GM19035 (cell line): Measurements from ENCODE around the gene TBKBP1.
"Not testable (repeated sequence)": the region's sequence is repeated elsewhere in the genome, so short reads cannot be mapped to it uniquely, and the experiment has no call there.

Source experiments
- ATAC-seq: cut with Tn5 transposase; IDR thresholded peaks from one replicate; pipeline ENCODE4 v1.9.1; 2021; ENCODE audit not compliant: unreplicated experiment

TBKBP1 gene

DNA sequence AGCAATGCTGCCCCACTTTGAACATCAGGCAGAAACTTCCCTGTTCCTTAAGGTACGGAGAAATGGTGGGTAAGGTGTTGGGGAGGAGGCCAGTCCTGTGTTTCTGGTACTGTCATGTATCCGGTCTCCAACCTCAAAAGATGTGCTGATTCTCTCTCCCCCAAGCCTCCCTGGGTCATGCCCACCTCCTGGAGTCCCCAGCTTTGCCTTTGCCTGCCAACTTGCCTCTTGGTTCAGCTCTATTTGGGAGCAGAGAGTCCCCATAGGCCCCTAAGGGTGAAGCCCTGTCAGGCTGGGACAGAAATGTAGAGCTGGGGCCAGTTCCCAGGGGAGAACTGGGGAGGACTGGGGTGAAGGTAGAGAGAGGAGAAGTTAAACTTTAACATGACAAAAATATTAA is 37.4 kb downstream of the TBKBP1 start:
- no peak for ATAC-seq

DNA sequence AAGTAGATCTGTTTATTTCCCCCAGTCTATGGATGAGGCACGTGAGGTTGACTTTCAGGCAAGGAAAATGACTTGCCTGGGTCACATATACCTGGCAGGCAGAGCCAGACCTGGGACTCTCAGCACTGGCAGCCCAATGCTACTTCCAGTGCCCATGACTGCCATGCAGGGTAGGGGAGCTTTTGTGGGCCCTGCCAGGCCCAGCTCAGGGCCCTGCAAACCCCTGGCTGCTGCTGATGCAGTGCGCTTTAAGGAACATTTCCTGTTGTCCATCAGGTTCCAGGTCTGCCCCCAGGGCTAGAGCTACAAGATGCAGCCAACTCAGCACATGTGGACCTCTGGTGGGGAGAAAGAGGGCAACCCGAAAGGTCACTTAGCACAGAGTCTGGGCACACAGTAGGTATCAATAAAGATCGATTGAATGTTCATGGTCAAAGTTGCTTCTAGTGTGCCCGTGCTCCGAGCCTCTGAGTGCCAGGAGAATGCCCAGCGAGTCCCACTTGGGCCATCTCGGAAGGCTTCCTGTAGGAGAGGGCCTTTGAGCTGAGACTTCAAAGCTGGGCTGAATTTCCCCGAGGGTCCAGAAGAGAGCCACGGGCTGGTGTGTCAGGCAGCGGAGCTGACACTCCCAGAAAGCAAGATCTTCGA is 38.6 kb downstream of the TBKBP1 start:
- ATAC-seq, result no peak

DNA sequence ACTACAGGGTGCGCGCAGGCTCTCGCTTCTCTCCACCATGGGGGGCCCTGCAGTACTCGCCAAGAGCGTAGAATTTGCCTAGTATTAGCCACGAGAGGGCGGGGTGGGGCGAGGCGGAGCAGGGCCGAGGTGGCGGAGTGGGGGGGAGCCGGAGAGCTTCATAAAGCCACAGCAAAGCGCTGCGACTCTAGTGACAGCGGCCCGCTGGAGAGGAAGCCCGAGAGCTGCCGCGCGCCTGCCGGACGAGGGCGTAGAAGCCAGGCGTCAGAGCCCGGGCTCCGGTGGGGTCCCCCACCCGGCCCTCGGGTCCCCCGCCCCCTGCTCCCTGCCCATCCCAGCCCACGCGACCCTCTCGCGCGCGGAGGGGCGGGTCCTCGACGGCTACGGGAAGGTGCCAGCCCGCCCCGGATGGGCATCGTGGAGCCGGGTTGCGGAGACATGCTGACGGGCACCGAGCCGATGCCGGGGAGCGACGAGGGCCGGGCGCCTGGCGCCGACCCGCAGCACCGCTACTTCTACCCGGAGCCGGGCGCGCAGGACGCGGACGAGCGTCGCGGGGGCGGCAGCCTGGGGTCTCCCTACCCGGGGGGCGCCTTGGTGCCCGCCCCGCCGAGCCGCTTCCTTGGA is 39.2 kb downstream of the TBKBP1 start, which contains the start of gene TBX21:
TBX21 (plus strand) TSS at position 190 of the 627 bp plus-strand sequence; CDS start at position 409, 219 bp downstream.
- peak; percentile 58 for ATAC-seq

DNA sequence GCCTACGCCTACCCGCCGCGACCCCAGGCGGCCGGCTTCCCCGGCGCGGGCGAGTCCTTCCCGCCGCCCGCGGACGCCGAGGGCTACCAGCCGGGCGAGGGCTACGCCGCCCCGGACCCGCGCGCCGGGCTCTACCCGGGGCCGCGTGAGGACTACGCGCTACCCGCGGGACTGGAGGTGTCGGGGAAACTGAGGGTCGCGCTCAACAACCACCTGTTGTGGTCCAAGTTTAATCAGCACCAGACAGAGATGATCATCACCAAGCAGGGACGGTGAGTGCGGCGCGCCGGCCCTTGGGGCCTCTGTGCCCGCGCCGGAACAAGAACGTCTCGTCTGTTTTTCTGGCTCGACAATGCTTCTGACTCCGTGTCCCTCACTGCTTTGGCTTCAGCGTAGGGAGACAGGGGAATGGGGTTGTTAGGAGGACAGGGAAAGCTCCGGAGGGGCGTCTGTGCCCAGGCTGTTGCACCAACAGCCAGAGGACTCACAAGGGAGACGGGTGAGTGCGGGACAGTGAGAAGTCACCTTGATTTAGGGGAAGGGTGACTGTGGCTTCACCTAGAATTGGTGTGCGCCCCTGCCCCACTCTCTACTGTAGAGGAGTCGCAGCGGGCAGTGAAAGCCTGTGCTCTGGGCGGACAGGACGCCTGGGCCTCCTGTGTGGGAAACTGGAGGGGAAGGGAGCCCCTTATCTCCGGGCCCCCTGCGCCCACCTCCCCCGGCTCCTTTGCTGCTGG is 39.9 kb downstream of the TBKBP1 start:
- ATAC-seq, result peak; percentile 11

DNA sequence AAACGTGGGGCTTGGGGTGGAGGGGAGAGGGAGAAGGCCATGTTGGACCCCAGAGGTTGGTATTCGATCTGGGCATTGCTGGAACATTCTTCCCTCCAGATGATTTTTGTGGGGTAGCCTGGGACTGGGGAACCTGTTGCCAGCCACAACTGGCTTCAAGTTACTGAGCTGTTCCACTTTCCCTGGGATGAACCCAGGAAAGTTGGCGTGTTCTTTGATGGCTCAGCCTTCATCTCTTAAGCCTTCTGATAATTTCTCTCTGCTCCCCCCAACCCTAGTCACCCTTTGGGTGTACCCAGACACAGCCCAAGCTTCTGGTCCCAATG is 41.1 kb downstream of the TBKBP1 start:
- ATAC-seq, result no peak

DNA sequence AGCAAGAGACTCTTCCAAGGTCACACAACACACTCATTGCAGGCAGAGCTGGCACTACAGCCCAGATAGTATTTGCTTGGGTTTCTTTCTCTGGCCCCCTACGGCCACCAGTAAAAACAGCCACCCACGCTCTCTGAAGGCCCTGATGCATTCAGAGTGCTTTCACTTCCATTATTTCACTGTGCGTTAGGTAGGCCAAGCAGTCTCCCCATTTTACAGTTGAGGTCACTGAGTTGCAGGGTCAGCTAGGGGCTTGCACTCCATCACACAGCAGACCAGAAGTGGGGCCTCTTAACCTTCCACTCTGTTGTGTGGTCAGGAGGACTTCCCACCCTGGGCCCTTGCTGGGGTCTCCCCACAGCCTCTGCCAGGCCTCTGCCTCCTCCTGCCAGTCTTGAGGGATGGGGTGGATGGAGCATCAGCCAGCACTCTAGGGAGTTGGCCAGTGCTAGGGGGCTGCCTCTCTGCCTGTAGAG is 41.6 kb downstream of the TBKBP1 start:
- ATAC-seq, result peak; percentile 43

DNA sequence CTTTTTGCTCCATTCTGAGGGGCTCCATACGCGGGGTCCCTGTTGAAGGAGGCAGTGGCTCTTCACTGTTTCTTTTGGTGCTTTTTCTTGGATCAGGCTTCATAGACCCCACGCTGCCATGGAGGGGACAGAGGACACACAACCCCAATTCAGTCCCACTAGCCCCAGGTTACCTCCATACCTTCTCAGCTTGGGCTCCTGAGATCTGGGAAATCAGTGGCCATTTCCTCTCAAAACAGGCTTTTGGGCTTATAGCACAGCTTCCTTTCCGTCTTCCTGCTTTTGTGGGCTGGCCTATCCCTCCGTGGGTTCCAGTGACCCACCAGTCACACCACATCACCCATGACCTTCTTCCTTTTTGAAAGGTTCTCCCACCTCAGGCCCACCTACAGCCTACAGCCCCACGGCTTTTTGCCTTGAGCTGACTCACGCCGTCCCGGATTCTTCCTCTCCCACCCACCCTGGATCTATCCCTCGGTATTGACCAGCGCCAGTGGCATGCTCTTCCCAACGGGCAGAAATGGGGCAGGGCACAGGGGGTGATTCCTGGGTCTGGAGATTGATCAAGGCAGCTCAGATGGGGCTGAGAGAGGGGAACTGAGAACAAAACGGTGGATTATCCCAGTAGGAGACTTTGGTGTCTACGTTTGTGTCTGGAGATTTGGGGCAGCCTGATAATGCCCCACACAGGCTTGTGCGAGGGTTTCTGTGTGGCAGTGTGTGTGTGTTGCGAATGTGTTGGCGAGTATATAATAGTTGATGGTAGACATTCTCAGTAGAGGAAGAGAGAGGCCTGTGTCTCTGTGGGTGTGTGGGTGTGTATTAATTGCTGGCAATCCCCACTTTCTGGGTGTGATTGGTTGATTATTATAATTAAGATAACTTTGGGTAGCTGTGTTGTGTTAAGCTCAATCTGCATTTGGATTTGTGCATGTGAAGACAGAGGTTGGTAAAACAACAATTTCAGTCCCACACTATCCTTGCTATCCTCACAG is 42.8 kb downstream of the TBKBP1 start:
- ATAC-seq, result no peak

DNA sequence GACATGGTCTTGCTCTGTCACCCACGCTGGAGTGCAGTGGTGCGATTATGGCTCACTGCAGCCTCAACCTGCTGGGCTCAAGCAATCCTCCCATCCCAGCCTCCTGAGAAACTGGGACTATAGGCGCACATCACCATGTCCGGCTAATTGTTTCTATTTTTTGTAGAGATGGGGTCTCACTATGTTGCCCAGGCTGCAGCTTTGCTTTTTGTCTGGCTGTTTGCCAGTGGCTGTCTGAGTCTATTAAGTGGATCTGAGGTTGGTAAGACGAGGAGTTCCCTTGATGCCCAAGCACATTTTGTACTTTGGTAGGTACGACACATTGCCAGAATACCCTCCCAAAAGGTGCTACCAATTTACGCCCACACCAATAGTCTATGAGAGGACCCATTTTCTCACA is 44.2 kb downstream of the TBKBP1 start:
- no peak for ATAC-seq

DNA sequence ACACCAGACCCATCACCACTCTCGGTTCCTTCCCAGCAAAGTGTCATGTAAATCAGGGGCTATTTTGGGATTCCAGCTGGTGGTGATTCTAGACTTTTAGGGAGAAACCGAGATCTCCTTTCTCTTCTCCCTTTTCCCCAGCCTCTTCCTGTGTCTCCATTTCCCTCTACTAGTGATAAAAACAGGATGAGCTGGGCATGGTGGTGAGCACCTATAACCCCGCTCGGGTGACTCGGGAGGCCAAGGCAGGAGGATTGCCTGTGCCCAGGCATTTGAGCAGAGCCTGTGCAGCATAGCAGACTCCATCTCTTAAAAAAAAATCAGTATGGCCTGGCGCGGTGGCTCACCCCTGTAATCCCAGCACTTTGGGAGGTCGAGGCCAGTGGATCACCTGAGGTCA is 45.2 kb downstream of the TBKBP1 start:
- ATAC-seq, result no peak

DNA sequence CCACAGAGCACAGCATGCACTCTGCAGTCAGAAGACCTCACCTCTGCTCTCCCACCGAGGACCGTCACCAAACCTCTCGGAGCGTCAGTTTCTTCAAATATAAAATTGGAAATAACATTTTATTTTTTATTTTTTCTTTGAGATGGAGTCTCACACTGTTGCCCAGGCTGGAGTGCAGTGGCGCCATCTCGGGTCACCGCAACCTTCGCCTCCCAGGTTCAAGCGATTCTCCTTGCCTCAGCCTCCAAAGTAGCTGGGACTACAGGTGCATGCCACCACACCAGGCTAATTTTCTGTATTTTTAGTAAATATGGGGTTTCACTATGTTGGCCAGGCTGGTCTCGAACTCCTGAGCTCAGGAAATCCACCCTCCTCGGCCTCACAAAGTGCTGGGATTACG is 46.0 kb downstream of the TBKBP1 start:
- not testable (repeated sequence) for ATAC-seq

DNA sequence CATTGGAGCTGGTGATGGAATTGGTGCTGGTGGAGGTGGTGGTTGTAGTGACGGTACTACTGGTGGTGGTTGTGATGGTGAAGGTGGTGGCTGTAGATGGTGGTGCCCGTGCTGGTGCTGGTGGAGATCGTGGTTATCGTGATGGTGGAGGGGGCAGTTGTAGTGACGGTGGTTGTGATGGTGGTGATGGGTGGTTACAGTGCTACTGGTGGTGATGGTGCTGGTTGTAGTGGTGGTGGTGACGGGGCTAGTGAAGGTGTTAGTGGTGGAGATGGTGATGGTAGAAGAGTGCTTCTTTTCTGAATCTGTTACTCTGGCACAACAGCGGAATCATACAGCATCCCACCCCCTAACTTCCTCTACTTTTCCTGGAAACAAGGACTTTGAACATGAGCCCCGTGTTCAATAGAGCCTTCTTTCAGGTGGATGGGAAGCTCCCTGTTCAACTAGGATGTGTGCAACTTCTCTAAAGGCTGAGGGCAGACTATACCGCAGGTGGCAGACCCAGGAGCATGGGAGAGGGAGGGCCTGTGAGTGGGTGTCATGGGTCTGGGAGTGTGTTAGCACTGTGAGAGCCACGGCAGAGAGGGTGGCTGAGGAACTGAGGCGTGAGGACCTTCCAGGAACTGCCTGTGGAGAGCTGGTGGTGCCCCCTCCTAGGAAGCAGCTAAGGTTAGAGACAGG is 47.3 kb downstream of the TBKBP1 start:
- no peak for ATAC-seq

DNA sequence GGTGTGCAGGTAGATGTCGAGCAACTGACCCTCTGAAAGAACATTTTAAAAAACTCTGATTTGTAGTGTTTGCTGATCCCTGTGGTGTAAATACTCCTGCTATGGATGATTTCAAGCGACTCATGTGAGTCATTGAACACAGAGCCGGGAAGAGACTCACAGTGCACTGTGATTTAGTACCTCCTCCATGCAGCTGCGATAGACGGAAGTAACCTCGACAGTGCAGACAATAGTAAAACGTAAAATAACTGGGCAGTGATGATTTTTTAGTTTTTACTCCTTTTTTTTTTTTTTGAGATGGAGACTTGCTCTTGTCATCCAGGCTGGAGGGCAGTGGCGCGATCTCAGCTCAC is 47.8 kb downstream of the TBKBP1 start:
- ATAC-seq, result no peak

DNA sequence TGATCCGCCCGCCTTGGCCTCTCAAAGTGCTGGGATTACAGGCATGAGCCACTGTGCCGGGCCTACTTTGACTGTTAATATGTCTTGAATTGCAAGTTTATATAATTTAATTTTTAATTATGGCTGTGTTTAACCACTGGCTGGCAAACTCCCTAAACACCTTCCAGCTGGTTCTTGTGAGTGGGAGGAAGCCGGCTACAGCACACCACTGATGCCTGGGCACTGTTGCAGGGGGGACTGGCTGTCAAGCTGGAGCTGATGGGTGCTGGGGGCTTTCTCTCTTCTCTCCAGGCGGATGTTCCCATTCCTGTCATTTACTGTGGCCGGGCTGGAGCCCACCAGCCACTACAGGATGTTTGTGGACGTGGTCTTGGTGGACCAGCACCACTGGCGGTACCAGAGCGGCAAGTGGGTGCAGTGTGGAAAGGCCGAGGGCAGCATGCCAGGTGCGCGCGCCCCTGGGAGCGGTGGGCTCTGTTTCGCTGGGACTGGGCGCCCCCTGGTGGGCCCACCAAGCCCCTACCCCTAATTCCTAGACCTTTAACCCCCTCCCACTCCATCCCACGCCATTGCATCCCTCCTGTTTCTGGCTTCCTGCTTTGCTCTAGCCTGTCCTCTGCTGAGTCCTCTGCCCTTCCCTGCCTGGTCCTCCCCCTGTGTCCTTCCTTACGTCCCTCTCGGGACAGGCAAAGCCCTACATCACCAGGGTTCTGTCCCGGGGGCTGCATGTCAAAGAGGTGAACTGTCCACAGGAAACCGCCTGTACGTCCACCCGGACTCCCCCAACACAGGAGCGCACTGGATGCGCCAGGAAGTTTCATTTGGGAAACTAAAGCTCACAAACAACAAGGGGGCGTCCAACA is 48.6 kb downstream of the TBKBP1 start:
- no peak for ATAC-seq

DNA sequence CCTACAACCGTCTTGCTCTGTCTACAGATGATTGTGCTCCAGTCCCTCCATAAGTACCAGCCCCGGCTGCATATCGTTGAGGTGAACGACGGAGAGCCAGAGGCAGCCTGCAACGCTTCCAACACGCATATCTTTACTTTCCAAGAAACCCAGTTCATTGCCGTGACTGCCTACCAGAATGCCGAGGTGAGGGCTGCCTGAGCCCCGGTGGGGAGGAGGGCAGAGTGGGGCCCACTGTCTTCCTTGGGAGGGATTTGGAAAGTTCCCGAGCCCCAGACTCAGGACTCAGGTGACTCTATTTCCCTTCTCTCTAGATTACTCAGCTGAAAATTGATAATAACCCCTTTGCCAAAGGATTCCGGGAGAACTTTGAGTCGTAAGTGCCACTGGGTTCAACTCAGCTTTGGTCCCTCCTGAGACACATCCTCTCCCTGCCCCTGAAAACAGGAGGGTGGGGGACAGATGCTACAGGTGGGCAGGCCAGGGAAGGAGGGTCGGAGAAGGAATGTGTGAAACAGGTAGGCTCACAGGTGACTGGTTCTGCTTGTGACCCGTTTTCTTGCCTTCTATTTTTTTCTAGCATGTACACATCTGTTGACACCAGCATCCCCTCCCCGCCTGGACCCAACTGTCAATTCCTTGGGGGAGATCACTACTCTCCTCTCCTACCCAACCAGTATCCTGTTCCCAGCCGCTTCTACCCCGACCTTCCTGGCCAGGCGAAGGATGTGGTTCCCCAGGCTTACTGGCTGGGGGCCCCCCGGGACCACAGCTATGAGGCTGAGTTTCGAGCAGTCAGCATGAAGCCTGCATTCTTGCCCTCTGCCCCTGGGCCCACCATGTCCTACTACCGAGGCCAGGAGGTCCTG is 50.4 kb downstream of the TBKBP1 start:
- no peak for ATAC-seq

DNA sequence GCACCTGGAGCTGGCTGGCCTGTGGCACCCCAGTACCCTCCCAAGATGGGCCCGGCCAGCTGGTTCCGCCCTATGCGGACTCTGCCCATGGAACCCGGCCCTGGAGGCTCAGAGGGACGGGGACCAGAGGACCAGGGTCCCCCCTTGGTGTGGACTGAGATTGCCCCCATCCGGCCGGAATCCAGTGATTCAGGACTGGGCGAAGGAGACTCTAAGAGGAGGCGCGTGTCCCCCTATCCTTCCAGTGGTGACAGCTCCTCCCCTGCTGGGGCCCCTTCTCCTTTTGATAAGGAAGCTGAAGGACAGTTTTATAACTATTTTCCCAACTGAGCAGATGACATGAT is 51.0 kb downstream of the TBKBP1 start:
- ATAC-seq, result no peak

DNA sequence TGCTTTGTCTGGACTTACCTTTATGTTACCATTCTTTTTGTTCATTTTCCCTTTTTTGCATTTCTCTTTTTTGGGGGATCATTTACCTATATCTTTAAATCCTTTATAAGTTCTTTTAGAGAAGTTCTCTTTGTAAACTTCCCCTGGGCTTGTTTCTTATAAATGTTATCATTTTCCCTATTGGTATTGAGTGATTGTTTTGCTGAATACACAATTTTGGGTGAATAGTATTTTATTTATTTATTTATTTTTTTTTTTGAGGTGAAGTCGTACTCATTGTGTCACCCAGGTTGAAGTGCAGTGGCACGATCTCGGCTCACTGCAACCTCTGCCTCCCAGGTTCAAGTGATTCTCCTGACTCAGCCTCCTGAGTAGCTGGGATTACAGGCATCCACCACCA is 57.5 kb downstream of the TBKBP1 start:
- no peak for ATAC-seq

DNA sequence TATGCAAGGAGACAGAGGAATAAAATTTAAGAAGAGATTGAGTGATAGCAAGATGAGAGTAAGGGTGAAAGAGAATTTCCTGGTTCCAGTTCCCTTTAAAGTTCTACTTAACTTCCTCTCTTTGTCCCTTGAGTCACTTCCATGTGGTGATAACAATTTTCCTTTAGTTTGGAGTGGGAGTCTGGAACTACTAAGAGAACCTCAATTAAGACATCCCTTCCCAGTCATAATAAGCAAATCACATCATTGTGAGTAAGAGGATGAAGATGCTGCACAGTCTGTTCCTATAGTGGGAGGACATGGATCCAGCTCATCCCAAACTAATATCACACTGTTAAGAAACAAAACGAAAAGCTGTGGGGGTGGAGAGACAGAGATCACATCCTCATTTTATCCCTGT is 63.4 kb downstream of the TBKBP1 start:
- ATAC-seq, result no peak

DNA sequence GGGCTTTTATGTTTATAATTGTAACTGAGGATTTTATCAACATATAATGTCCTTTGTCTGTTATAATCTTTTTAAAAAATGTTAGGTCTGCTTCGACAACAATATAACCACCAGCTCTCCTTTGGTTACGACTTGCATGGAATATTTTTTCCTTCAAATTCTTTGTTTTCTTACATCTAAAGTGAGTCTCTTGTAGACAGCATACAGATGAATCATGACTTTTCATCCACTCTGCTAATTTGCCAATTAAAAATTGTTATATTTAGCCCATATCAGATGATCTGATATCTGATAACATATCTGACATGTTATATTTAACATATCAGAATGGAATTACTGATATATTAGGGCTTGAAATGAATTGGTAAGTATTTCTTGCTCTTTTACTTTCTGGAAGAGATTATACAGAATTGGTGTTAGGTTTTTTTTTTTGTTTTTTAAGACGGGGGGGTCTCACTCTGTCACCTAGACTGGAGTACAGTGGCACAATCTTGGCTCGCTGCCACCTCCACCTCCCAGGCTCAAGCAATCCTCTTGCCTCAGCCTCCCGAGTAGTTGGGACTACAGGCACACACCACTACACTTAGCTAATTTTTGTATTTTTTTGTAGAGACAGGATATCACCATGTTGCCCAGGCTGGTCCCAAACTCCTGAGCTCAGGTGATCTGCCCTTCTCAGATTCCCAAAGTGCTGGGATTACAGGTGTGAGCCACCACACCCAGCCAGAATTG is 66.6 kb downstream of the TBKBP1 start:
- no peak for ATAC-seq
